ENCODE results near the gene UNC50.

UNC50 gene, protein sequence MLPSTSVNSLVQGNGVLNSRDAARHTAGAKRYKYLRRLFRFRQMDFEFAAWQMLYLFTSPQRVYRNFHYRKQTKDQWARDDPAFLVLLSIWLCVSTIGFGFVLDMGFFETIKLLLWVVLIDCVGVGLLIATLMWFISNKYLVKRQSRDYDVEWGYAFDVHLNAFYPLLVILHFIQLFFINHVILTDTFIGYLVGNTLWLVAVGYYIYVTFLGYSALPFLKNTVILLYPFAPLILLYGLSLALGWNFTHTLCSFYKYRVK

GRCh38 chr2:98608116-98608961 lies at the start of gene UNC50, which contains the start of gene COA5:
Gene UNC50, plus strand, starts transcription at chr2:98608589. Its CDS starts 1,171 bp downstream, at chr2:98609760.
Gene COA5, minus strand, starts transcription at chr2:98608512. Its CDS starts 107 bp downstream, at chr2:98608405.
- DNase-seq = peak; percentile 63

GRCh38 chr2:98558852-98559530 lies 49.4 kb upstream of the UNC50 start:
- DNase-seq = no peak

DNA sequence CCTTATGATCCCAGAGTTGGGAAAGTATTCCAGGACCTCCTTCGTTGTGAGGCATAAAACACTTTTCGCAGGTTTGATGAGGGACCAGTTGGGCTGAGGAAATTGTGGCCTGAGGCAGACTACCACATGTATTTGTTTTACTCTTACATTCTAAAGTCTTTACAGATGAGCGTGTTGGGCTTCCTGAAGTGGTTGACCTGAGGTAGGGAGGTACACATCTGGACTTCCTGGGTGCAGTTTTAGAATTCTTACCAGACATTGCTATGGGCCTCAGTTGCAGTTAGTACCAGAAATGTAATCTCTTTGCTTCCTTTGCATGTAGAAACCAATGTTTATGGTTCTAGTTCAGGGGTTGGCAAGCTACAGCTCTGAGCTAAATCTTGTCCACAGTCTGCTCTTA lies 48.8 kb upstream of the UNC50 start:
- DNase-seq = no peak

DNA sequence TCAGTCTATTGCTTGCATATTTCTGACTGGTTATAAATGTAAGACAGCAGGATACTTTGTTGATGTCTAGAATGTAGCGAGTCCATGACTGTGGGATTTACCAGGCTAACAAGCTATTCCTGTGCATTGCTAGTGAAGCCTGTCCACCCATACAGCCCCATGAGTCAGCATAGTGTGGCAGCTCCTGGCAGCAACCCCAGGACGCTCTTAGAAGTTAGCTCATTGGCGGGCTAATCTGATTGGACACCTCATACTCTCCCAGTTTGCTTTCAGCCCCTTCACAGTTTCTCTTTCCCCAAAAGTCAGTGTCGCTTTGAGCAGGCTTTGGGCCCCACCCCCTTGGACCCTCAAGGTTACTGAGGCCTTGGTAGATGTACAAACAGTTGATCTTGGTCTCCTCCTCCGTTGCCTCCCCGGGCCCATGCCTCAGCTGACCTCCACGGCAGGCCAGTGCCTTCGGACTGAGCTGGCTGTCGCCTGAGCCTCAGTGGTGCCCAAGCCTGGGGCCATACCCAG lies 48.1 kb upstream of the UNC50 start:
- no peak for DNase-seq

GRCh38 chr2:98561018-98561417 lies 47.4 kb upstream of the UNC50 start:
- DNase-seq = no peak

GRCh38 chr2:98561902-98562695 lies 46.3 kb upstream of the UNC50 start:
- DNase-seq = no peak

GRCh38 chr2:98563394-98563793 lies 45.0 kb upstream of the UNC50 start:
- no peak for DNase-seq

GRCh38 chr2:98564541-98565132 lies 43.8 kb upstream of the UNC50 start:
- DNase-seq = no peak

DNA sequence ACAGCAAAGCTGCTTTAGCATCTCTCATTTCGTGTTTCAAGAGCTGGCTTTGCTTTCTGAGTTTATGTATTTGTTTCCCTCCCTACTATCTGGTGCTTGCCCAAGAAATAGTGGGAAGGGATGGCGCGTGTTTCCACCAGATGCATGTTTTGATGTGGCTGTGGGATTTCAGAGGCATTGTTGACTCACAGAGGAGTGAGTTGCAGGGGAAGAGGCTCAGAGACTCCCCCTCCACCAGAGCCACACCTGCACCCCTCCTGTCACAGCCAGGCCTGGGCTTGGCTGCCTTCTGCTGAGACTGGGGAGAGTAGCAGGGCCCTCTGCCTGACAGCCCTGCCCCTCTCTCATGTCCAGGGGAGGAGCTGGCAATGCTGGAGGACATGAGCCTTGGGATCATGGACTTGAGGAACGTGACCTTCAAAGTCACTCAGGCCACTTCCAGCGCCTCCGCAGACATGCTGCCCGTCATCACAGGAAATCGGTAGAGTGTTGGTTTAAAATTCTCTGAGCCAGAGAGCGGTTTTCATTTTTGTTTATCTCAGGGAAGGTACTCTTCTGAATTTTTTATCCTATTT lies 43.0 kb upstream of the UNC50 start:
- no peak for DNase-seq

- DNase-seq = no peak
Measured at GRCh38 chr2:98565941-98566340, 42.4 kb upstream of the UNC50 start.

- no peak for DNase-seq
Measured at GRCh38 chr2:98568161-98568956, 40.0 kb upstream of the UNC50 start.

DNA sequence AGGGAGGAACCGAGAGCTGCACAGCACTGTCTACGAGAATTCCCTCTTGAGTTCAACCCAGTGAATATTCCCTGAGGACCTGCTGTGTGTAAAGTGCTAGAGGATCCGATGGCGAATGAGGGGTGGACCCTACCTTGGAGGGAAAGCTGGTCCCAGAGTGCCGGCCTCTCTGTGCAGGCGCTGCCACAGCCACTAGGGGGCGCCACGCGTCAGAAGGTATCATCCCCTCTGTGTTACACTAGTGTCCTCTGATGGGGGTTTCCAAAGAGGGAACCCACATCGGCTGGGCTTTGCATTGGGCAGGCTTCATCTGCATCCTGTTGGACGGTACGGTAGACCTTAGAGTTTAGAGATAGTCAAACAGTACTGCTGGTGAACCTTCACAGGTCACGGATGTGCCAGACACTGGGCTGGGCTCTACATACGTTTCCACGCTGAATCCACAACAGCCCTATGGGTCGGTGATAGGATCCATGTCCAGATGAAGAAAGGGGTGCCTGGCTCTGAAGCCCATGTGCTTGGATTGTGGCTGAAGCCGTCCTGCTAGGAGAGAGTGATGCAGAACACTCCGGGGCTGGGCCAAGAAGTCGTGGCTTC lies 39.1 kb upstream of the UNC50 start:
- no peak for DNase-seq

DNA sequence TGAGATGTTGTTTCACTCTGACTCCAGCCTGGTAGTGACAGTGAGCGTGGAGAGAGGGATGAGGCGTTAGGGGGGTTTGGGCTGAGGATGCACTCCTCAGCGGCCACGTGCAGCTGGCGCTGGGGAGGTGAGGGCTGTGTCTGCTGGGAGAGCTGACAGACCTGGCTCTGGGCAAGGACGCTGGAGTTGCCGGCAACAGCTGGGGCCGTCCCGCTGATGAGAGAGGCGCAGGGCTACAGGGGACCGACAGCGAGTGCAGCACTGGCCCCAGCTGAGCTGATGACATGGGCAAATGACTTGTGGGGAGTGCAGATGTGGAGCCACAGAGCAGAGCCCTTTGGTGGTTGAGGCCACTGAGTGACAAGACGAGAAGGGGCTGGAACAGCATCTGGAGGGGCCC lies 38.5 kb upstream of the UNC50 start:
- no peak for DNase-seq

DNA sequence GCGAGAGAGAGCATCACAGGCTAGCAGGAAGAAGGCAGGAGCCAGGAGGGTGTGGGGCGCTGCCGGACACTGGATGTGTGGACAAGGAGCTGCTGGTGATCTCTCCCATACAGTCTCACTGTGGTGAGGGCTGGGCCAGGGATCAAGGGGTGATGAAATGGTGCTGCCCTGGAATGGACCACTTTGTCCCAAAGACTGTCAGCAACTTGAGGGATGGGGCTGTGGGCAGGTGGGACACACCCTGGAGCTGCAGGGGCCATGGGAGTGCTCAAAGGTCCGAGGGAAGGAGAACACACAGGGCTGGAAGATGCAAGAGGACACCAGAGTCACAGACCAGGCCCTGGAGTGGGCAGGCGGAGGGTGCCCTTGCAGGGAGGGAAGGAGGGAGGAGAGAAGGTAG lies 38.0 kb upstream of the UNC50 start:
- DNase-seq = no peak

GRCh38 chr2:98571121-98571701 lies 37.2 kb upstream of the UNC50 start:
- DNase-seq = no peak

DNA sequence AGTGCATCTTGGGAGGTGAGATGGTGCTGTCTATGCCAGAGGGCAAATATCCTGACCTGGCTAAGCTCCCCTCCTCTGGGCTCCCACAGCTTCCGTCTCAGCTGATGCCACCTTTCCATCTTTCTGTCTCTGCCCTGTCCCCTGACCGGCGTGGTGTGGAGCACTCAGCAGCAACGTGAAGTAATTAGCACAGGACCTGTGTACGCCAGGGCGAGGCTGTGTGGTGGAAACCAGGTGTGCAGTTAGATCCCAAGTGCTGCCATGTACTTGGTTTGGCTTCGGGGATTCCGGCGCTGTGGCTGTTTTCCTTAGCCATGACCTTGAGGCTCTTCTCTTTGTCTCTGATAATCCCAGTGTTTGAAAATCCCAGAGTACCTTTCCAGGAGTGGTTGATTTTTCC lies 36.6 kb upstream of the UNC50 start:
- DNase-seq = no peak

DNA sequence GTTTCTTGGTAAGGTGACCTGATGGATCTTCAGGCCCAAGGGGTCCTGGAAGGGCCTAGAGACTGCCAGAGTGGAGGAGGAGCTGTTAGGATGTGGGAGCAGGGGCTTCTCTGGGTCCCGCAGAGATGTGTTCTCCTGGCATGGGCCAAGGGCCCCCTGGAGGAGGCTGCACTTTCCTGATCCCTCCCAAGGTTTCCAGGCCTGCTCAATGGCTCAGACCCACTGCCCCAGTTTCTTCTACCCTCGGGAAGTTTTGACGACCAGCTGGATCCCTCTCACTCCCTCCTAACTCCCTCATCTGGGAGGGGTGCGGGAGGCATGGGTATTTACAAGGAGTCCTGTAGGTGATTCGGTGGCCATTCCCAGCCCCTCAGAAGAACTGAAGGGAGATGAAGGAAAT lies 36.2 kb upstream of the UNC50 start:
- DNase-seq = no peak

DNA sequence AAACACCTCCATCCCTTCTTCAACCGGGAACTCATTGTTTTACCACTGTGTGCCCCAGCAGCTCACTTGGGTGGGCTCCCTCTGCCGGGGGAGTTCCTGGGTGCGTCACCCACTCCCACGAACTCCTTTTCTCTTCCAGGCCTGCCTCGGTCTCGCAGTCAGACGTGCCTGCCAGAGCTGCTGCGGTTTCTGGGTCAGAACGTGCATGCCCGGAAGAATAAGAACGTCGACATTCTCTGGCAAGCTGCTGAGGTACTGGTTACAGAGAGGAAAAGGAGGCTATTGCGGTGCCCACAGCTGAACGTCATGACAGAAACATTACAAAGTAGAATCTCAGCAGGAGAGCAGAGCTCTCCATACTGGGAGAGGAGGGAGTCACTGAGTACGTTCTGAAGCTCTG lies 35.7 kb upstream of the UNC50 start:
- DNase-seq = no peak

DNA sequence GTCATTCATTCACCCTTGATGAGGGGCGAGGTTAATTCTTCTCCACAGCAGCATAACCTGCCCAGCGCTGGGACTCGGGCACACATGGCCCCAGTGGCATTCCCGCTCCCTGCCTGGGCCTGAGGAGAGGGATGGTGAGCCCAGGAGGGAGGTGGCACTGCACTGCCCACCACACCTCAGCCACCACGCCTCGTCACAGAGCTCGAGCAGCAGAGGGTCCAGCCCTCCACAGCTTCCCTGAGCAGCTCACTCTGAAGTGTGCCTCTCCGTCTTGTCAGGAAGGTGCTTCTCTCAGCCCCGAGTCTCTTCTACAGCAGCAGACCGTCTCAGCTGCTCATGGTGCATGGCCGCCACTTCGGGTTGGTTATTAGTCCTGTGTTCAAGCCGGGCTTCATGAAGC lies 35.0 kb upstream of the UNC50 start:
- DNase-seq = no peak

- no peak for DNase-seq
Measured at GRCh38 chr2:98576666-98577312, 31.6 kb upstream of the UNC50 start.
